NCI-H1694 (cell line): ENCODE measurements around the gene CEBPG.
A peak's percentile ranks its signal among the peaks of the same experiment; 100 is the strongest.

Source experiments
- DNase-seq: peaks from one replicate; lab custom pipeline; 2025; lab: John Stamatoyannopoulos, UW

The CEBPG gene

GRCh38 chr19:33422369-33423180 lies 49.1 kb downstream of the CEBPG start:
- DNase-seq = no peak

- DNase-seq = no peak
Observed at GRCh38 chr19:33424181-33424580, 50.7 kb downstream of the CEBPG start.

GRCh38 chr19:33426621-33427361 lies 53.3 kb downstream of the CEBPG start:
- peak; percentile 45 for DNase-seq

GRCh38 chr19:33427801-33428626 lies 54.5 kb downstream of the CEBPG start:
- no peak for DNase-seq

GRCh38 chr19:33428627-33429125 lies 55.2 kb downstream of the CEBPG start:
- DNase-seq = no peak

- peak; percentile 56 for DNase-seq
Observed at GRCh38 chr19:33429891-33430673, 56.6 kb downstream of the CEBPG start.

GRCh38 chr19:33430674-33431277 lies 57.3 kb downstream of the CEBPG start:
- DNase-seq = peak; percentile 78

- no peak for DNase-seq
Observed at GRCh38 chr19:33432015-33432414, 58.5 kb downstream of the CEBPG start.
